Measurements from ENCODE around the gene NDRG2. TPM values are rescaled to one million over a fixed set of nuclear protein-coding genes. Genes with fewer than 3 reads are reported as not detected.
A peak's percentile ranks its signal among the peaks of the same experiment; 100 is the strongest.

The NDRG2 gene
- total and polyA plus RNA-seq, 4 donors = 46.1 to 112 (median 58.6) TPM

DNA sequence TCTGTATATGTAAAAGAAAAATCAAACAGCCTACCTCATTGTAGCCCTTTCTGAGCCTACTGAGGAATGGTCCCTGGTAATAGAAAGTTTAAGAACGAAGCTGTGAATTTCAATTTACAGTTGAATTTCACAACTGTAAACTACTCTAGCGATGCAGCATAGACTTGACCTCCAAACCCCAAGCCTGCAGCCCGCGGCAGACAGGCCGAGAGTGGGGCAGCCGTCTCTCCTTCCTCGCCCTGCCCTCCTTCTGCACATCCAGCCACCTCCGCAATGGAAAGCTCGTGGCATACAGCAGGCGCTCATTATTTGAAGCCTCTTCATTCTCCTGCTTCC lies 54.2 kb downstream of the NDRG2 start:
- DNase-seq (no peak), ATAC-seq (ENCODE audit: insufficient read depth, low FRiP score) (no peak)
- no peaks in the 10 kb centered on the region for H3K36me3 ChIP-seq (ENCODE audit: control insufficient read depth in 4 of 4, insufficient read depth in 4 of 4, low read length in 4 of 4)
- H3K4me3 ChIP-seq = peak overlapping the region; percentile 39
- peaks cover 0 to 11% (median 0%) of the 10 kb centered on the region in 5 donors for H3K4me1 ChIP-seq (ENCODE audit: control insufficient read depth in 5 of 5, insufficient read depth in 5 of 5, low read length in 5 of 5)
- H3K9me3 ChIP-seq (ENCODE audit: control insufficient read depth in 4 of 4, insufficient read depth in 3 of 4, low read length in 3 of 4) = no peaks in the 10 kb centered on the region
- 10 to 14% methylated on average over 10 of the region's 10 CpGs for WGBS, 2 donors
- peaks cover 0 to 6% (median 0%) of the 10 kb centered on the region in 3 donors for H3K27me3 ChIP-seq (ENCODE audit: control insufficient read depth in 3 of 3, insufficient read depth in 3 of 3, low read length in 2 of 3)
- no peak overlapping the region for H3K9ac ChIP-seq (ENCODE audit: insufficient read depth in 1 of 2, low read length in 2 of 2)
- peak overlapping the region in 1 of 2 donors; percentile 71 for H3K27ac ChIP-seq (ENCODE audit: low read depth in 1 of 2, low read length in 1 of 2)
- TF ChIP-seq CTCF (IDR thresholded peaks at IDR 0.05; ENCODE audit: control extremely low read depth, extremely low read depth) = no peak

DNA sequence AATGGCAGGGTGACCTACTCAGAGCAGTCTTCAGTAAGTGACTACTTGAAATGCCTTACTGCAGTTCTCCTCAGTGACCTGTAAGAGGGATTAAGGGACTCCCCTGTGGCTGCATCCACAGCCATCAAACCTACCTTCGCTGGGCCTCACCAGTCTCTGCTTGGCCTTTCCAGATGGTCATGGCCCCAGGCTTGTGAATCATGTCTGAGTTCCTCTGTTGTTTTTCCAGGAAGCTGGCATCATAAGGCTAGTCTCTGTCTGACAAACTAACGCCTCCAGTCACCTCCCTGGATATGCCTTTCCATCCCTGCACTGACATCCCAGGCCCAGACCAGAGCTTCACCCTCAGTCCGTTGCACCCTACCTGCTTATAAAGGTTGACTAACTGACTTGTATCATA lies 55.5 kb downstream of the NDRG2 start:
- Histone ChIP-seq H3K9me3 (ENCODE audit: control insufficient read depth in 4 of 4, insufficient read depth in 3 of 4, low read length in 3 of 4) (no peaks in the 10 kb centered on the region), H3K27ac (ENCODE audit: low read depth in 1 of 2, low read length in 1 of 2) (no peak overlapping the region), H3K9ac (ENCODE audit: insufficient read depth in 1 of 2, low read length in 2 of 2) (no peak overlapping the region), H3K4me1 (ENCODE audit: control insufficient read depth in 5 of 5, insufficient read depth in 5 of 5, low read length in 5 of 5) (peaks cover 0 to 11% (median 0%) of the 10 kb centered on the region in 5 donors), H3K36me3 (ENCODE audit: control insufficient read depth in 4 of 4, insufficient read depth in 4 of 4, low read length in 4 of 4) (no peaks in the 10 kb centered on the region), H3K27me3 (ENCODE audit: control insufficient read depth in 3 of 3, insufficient read depth in 3 of 3, low read length in 2 of 3) (peaks cover 0 to 6% (median 0%) of the 10 kb centered on the region in 3 donors), H3K4me3 (no peak overlapping the region)
- TF ChIP-seq CTCF (IDR thresholded peaks at IDR 0.05; ENCODE audit: control extremely low read depth, extremely low read depth) = no peak
- DNase-seq (no peak), ATAC-seq (ENCODE audit: insufficient read depth, low FRiP score) (no peak)
- 87 to 93% methylated on average over 3 of the region's 3 CpGs for WGBS, 2 donors

Other genes with a start within 250 kb of the NDRG2 start
- gene RNASE6, start 243.8 kb downstream of the NDRG2 start, total RNA-seq = 10 to 100 TPM in 1 of 2 donors, 1 to 10 TPM in 1; 8.1 to 15.9 TPM
- gene RNASE6, start 243.8 kb downstream of the NDRG2 start, polyA plus RNA-seq = 10 to 100 TPM in 1 of 2 donors, 1 to 10 TPM in 1; 5.1 to 37.2 TPM
- 100 to 1,000 TPM; 511 to 773 TPM for gene RNASE1, start 222.2 kb downstream of the NDRG2 start, total RNA-seq
- 1,000 to 10,000 TPM; 1,226 to 1,326 TPM for gene RNASE1, start 222.2 kb downstream of the NDRG2 start, polyA plus RNA-seq
- gene RNASE3, start 133.7 kb downstream of the NDRG2 start, total RNA-seq = under 1 TPM in 1 of 2 donors, not detected in 1; 0.31 TPM
- gene RNASE3, start 133.7 kb downstream of the NDRG2 start, polyA plus RNA-seq = 1 to 10 TPM in 1 of 2 donors, under 1 TPM in 1; 0.79 to 2.5 TPM
- 1 to 10 TPM; 2.4 to 7.8 TPM for gene RNASE2, start 69.6 kb downstream of the NDRG2 start, total RNA-seq
- 10 to 100 TPM in 1 of 2 donors, 1 to 10 TPM in 1; 8.7 to 65.0 TPM for gene RNASE2, start 69.6 kb downstream of the NDRG2 start, polyA plus RNA-seq
- gene METTL17, start 35.1 kb downstream of the NDRG2 start, total RNA-seq = 10 to 100 TPM; 53.8 to 59.6 TPM
- 10 to 100 TPM; 51.2 to 67.1 TPM for gene METTL17, start 35.1 kb downstream of the NDRG2 start, polyA plus RNA-seq
- not detected for gene SLC39A2, start 25.8 kb downstream of the NDRG2 start, total RNA-seq
- gene SLC39A2, start 25.8 kb downstream of the NDRG2 start, polyA plus RNA-seq = under 1 TPM; 0.02 to 0.08 TPM
- gene TPPP2, start 5.2 kb upstream of the NDRG2 start, total RNA-seq = under 1 TPM in 1 of 2 donors, not detected in 1; 0.65 TPM
- gene TPPP2, start 5.2 kb upstream of the NDRG2 start, polyA plus RNA-seq = not detected
- gene RNASE13, start 9.7 kb upstream of the NDRG2 start, total RNA-seq = not detected
- gene RNASE13, start 9.7 kb upstream of the NDRG2 start, polyA plus RNA-seq = not detected
- gene RNASE7, start 17.3 kb upstream of the NDRG2 start, total RNA-seq = not detected
- gene RNASE7, start 17.3 kb upstream of the NDRG2 start, polyA plus RNA-seq = under 1 TPM; 0.13 to 0.18 TPM
- not detected for gene RNASE8, start 32.8 kb upstream of the NDRG2 start, total RNA-seq
- not detected for gene RNASE8, start 32.8 kb upstream of the NDRG2 start, polyA plus RNA-seq
- gene ARHGEF40, start 45.2 kb upstream of the NDRG2 start, total RNA-seq = 10 to 100 TPM; 36.7 to 48.6 TPM
- gene ARHGEF40, start 45.2 kb upstream of the NDRG2 start, polyA plus RNA-seq = 10 to 100 TPM; 13.1 to 17.8 TPM
- gene ZNF219, start 73.6 kb upstream of the NDRG2 start, total RNA-seq = 10 to 100 TPM in 1 of 2 donors, 1 to 10 TPM in 1; 8.0 to 48.5 TPM
- gene ZNF219, start 73.6 kb upstream of the NDRG2 start, polyA plus RNA-seq = 10 to 100 TPM; 21.6 to 38.3 TPM
- gene TMEM253, start 76.0 kb upstream of the NDRG2 start, total RNA-seq = under 1 TPM; 0.20 to 0.52 TPM
- under 1 TPM; 0.24 to 0.43 TPM for gene TMEM253, start 76.0 kb upstream of the NDRG2 start, polyA plus RNA-seq
- gene OR5AU1, start 131.0 kb upstream of the NDRG2 start, total RNA-seq = not detected
- not detected for gene OR5AU1, start 131.0 kb upstream of the NDRG2 start, polyA plus RNA-seq
- 100 to 1,000 TPM; 302 to 508 TPM for gene HNRNPC, start 244.4 kb upstream of the NDRG2 start, total RNA-seq
- 100 to 1,000 TPM; 576 to 589 TPM for gene HNRNPC, start 244.4 kb upstream of the NDRG2 start, polyA plus RNA-seq